OCI-LY3 (cell line): ENCODE measurements around the gene TREML1.

ENCODE experiments used
- EZH2phosphoT487 ChIP-seq: fragments of 200-600 bp; shearing (Covaris generic); IDR thresholded peaks from 2 replicates; pipeline ENCODE4 v1.6.1; 2018; ENCODE audit warnings: antibody characterized with exemption, mixed run types, low read depth
- TF ChIP-seq, protein P1 (sequence below): fragments of 200-600, 300-600 bp; sonication (generic); IDR thresholded peaks from 2 replicates; pipeline ENCODE4 v1.5.1; 2014; ENCODE audit warnings: antibody characterized with exemption, low read length, low read depth

DNA sequence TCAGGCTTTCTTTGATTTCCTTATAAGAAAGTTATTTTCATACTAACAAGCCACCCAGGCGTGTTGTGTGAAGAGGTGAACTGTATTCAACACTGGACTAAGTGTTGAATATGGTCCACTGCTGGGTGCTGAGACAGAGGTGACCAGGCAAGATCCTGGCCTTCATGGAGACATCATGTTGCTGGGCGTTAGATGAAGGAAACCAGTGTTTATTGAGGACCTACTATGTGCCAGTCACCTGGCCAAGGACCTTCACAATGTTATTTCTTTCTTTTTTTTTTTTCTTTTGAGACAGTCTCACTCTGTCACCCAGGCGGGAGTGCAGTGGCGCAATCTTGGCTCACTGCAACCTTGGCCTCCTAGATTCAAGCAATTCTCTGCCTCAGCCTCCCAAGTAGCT lies 1.9 kb upstream of the TREML1 start:
- TF ChIP-seq, protein P1, sequence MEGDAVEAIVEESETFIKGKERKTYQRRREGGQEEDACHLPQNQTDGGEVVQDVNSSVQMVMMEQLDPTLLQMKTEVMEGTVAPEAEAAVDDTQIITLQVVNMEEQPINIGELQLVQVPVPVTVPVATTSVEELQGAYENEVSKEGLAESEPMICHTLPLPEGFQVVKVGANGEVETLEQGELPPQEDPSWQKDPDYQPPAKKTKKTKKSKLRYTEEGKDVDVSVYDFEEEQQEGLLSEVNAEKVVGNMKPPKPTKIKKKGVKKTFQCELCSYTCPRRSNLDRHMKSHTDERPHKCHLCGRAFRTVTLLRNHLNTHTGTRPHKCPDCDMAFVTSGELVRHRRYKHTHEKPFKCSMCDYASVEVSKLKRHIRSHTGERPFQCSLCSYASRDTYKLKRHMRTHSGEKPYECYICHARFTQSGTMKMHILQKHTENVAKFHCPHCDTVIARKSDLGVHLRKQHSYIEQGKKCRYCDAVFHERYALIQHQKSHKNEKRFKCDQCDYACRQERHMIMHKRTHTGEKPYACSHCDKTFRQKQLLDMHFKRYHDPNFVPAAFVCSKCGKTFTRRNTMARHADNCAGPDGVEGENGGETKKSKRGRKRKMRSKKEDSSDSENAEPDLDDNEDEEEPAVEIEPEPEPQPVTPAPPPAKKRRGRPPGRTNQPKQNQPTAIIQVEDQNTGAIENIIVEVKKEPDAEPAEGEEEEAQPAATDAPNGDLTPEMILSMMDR = no peak
- no peak for TF ChIP-seq EZH2phosphoT487
